Keratinocyte (primary cell): Measurements from ENCODE around the gene ADM. TPM values are rescaled to one million over a fixed set of nuclear protein-coding genes. Genes with fewer than 3 reads are reported as not detected.

Experiments
- DNase-seq: peaks from one replicate; pipeline ENCODE4 v3.0.0-alpha.2; 2011; ENCODE audit warnings: low read depth, missing footprints, low spot score
- FAIRE-seq: peaks from 2 replicates; lab custom pipeline; 2011; peaks lifted over from hg19 to GRCh38; lab: Jason Lieb, UNC
- H2AFZ ChIP-seq: 2 replicates; pipeline ENCODE4 v1.6.0; 2012; ENCODE audit warnings: low read length, control low read depth, inconsistent platforms; ENCODE audit not compliant: control insufficient read depth
- H3K27ac ChIP-seq: 2 replicates; pipeline ENCODE4 v1.5.1; 2011; ENCODE audit warnings: low read length; ENCODE audit not compliant: control insufficient read depth, insufficient read depth
- H3K27me3 ChIP-seq: 3 replicates; pipeline ENCODE4 v1.6.0; 2011; ENCODE audit warnings: low read length; ENCODE audit not compliant: control insufficient read depth, insufficient read depth; ENCODE audit errors: extremely low read depth
- H3K36me3 ChIP-seq, 2 experiments: 2 replicates in 1 of 2; 3 replicates in 1 of 2; pipeline ENCODE4 v1.5.1; 2011; ENCODE audit warnings: low read length in 2 of 2, mild to moderate bottlenecking in 1 of 2; ENCODE audit not compliant: control insufficient read depth in 2 of 2, insufficient read depth in 2 of 2; ENCODE audit errors: extremely low read depth in 1 of 2
- H3K4me1 ChIP-seq: 3 replicates; pipeline ENCODE4 v1.5.1; 2011; ENCODE audit warnings: low read length; ENCODE audit not compliant: control insufficient read depth, insufficient read depth; ENCODE audit errors: extremely low read depth
- H3K4me2 ChIP-seq: 3 replicates; pipeline ENCODE4 v1.6.0; 2011; ENCODE audit warnings: low read depth, low read length; ENCODE audit not compliant: control insufficient read depth, insufficient read depth; ENCODE audit errors: extremely low read depth
- H3K4me3 ChIP-seq, 3 experiments: fragments of 200-600 bp in 1 of 3; sonication (generic) in 1 of 3; 2 replicates in 2 of 3; 3 replicates in 1 of 3; pipeline ENCODE4 v1.5.1; 2011 to 2016; ENCODE audit warnings: low read length in 3 of 3, mild to moderate bottlenecking in 3 of 3, control low read depth in 2 of 3, inconsistent platforms in 1 of 3, low read depth in 1 of 3, mixed read lengths in 1 of 3, mixed run types in 1 of 3, moderate library complexity in 1 of 3; ENCODE audit not compliant: control insufficient read depth in 2 of 3, insufficient read depth in 2 of 3; ENCODE audit errors: extremely low read depth in 1 of 3
- H3K79me2 ChIP-seq: 2 replicates; pipeline ENCODE4 v1.6.0; 2012; ENCODE audit warnings: low read length; ENCODE audit not compliant: control insufficient read depth, insufficient read depth
- H3K9ac ChIP-seq: 3 replicates; pipeline ENCODE4 v1.6.0; 2011; ENCODE audit warnings: low read length; ENCODE audit not compliant: control insufficient read depth, insufficient read depth; ENCODE audit errors: extremely low read depth
- H3K9me1 ChIP-seq: 3 replicates; pipeline ENCODE4 v1.6.0; 2011; ENCODE audit warnings: low read length; ENCODE audit not compliant: control insufficient read depth, insufficient read depth; ENCODE audit errors: extremely low read depth
- H3K9me3 ChIP-seq: 2 replicates; pipeline ENCODE4 v1.5.1; 2012; ENCODE audit warnings: low read depth, low read length; ENCODE audit not compliant: control insufficient read depth
- H4K20me1 ChIP-seq: 3 replicates; pipeline ENCODE4 v1.6.0; 2011; ENCODE audit warnings: low read length; ENCODE audit not compliant: control insufficient read depth, insufficient read depth; ENCODE audit errors: extremely low read depth
- CTCF ChIP-seq, 3 experiments: IDR thresholded peaks in 1 of 3; conservative IDR thresholded peaks in 1 of 3; optimal IDR thresholded peaks in 1 of 3; 2 replicates in 2 of 3; 3 replicates in 1 of 3; pipeline versions ENCODE3 to v1.5.1; 2011; ENCODE audit warnings: low read length in 3 of 3, mild to moderate bottlenecking in 3 of 3, moderate library complexity in 2 of 3, control low read depth in 1 of 3, inconsistent platforms in 1 of 3; ENCODE audit not compliant: insufficient read depth in 2 of 3; ENCODE audit errors: extremely low read depth in 1 of 3
- EZH2 ChIP-seq: IDR thresholded peaks from one replicate; pipeline ENCODE4 v1.6.1; 2012; ENCODE audit warnings: inconsistent platforms, mild to moderate bottlenecking, low read length, moderate library complexity
- dilution Hi-C: fragments of 300-500 bp; cut with MboI; formaldehyde crosslinking; loops from one replicate; pipeline ENCODE4 v1.7.0; 2020; ENCODE audit warnings: low sequenced_read_pairs; ENCODE audit not compliant: extremely low pct_ligation_motif_present
- polyA plus RNA-seq, 5 experiments: library from polyadenylated mRNA; depleted of rRNA in 3 of 5; stranded (reverse) in 3 of 5; stranded (forward) in 1 of 5; unstranded in 1 of 5; fragments of >200 nt; gene quantifications; 1 replicate in 1 of 5; 2 replicates in 3 of 5; 3 replicates in 1 of 5; pipeline versions ENCODE4 v1.2.1 to v1.2.3, GENCODE V29; 2011 to 2012; ENCODE audit warnings: missing spikeins in 2 of 5, low read depth in 1 of 5, low replicate concordance in 1 of 5

The ADM gene
- polyA plus RNA-seq, 1 donor (not counting 4 experiments of a cell fraction or from before 2014, with no cell fraction given), result 57.9 TPM

- dilution Hi-C loops, result no loop called here
- no peak for DNase-seq
- peaks cover 22% of the 10 kb centered on the region for H3K79me2 ChIP-seq
These were observed 47.4 kb upstream of the ADM start for GRCh38 chr11:10257478-10257877.

DNA sequence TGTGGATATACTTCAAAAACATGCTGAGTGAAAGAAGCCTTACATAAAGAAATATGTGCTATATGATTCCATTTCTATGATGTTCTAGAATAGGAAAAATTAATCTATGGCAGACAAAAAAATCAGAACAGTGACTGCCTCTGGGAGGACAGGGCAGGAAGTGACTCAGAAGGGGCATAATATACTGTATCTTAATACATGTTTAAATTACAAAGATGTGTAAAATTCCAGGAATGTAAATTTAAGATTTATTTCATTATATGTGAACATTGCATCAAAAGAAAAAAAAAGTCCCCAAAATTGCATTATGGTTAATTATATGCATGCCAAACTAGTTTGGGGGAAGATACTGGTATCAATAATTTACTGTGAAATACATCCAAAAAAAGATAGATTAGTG lies 43.1 kb upstream of the ADM start:
- dilution Hi-C loops, result no loop called here
- Histone ChIP-seq H3K9ac (no peak overlapping the region), H3K79me2 (peaks cover 18% of the 10 kb centered on the region), H3K4me2 (peak overlapping the region; percentile 53), H3K9me3 (no peaks in the 10 kb centered on the region), H3K27ac (no peak overlapping the region), H3K4me1 (peaks cover 18% of the 10 kb centered on the region), H3K27me3 (no peaks in the 10 kb centered on the region), H3K9me1 (no peaks in the 10 kb centered on the region), H2AFZ (no peak overlapping the region), H3K4me3 (no peak overlapping the region), H3K36me3 (no peaks in the 10 kb centered on the region), H4K20me1 (no peaks in the 10 kb centered on the region)
- peak; percentile 59 for FAIRE-seq
- TF ChIP-seq CTCF (optimal IDR thresholded peaks at IDR 0.05 in 1 of 3, IDR thresholded peaks at IDR 0.05 in 1 of 3, conservative IDR thresholded peaks at IDR 0.05 in 1 of 3; ENCODE audit: extremely low read depth in 1 of 3, insufficient read depth in 2 of 3, low read length in 3 of 3) (no peak), EZH2 (no peak)
- no peak for DNase-seq

More at GRCh38 chr11:10257478-10257877, 47.4 kb upstream of the ADM start:
- Histone ChIP-seq H3K27ac (no peak overlapping the region), H3K9ac (no peak overlapping the region), H3K36me3 (no peaks in the 10 kb centered on the region), H3K4me1 (peaks cover 14% of the 10 kb centered on the region), H4K20me1 (no peaks in the 10 kb centered on the region), H2AFZ (no peak overlapping the region), H3K9me3 (no peaks in the 10 kb centered on the region), H3K9me1 (no peaks in the 10 kb centered on the region), H3K27me3 (no peaks in the 10 kb centered on the region), H3K4me2 (no peak overlapping the region), H3K4me3 (no peak overlapping the region)
- FAIRE-seq, result no peak
- no peak for TF ChIP-seq CTCF (optimal IDR thresholded peaks at IDR 0.05 in 1 of 3, IDR thresholded peaks at IDR 0.05 in 1 of 3, conservative IDR thresholded peaks at IDR 0.05 in 1 of 3; ENCODE audit: extremely low read depth in 1 of 3, insufficient read depth in 2 of 3, low read length in 3 of 3)
- TF ChIP-seq EZH2, result no peak
